Activated CD4-positive, alpha-beta T cell treated with anti-CD3 and anti-CD28 coated beads, Interleukin-10, Interleukin-2, amounts not matched to agents 100 ng/mL and 50 ng/mL, durations not matched to agents 16 hours and 8 hours (primary cell): ENCODE results near the gene ATP1A1.

Experiments
- DNase-seq: peaks from one replicate; pipeline ENCODE4 v3.0.0-alpha.2; 2020

Gene ATP1A1

DNA sequence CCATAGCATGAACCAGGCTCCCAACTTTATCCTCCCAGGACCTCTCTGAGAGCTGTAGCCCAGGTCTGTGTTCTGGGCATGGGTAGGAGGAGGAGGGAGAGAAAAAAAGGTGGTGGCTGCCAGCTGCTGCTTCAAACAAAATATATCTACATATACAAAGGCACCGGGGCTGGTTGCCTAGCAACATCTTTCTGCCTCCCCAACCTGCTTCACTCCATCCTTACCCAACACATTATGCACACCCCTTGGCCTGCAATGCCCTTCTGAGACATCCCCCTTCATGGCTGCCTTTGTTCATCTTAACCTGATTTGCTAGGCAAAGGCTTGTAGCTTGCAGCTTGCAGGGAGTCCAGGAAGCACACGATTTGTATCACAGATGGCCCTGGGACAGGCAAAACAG, 27.2 kb upstream of the ATP1A1 start:
- DNase-seq = no peak

DNA sequence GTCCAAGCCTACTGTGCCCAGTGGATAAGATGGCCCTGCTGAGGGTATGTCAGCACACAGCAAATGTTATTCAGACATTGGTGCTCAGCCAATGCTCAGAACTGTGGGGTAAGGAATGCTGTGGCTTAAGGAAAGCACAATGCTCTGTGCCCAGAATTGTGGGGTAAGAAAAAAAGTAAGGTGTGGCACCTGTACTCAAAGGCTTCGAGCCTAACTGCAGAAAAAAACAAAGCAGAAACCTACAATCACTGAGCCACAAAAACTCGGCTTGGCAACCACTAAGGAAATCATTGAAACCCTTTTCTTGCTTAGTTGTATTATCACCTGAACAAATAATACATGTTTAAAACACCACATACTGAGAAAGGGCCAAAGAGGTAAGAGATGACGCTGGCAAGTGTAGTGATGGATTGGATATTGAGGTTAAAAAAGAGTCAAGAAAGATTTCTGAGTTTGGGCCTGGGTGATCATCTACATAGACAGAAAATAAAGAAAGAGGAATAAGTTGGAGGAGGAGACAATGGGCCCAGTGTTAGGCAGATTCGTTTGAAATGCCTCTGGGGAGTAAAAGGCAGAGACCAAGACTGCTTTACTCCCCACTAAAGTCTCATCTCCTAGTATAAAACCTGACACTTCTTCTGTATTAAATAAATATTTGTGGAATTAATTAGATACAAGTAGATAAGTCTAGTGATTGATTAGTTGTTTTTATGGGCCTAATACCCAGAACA, 25.9 kb upstream of the ATP1A1 start:
- DNase-seq = no peak

DNA sequence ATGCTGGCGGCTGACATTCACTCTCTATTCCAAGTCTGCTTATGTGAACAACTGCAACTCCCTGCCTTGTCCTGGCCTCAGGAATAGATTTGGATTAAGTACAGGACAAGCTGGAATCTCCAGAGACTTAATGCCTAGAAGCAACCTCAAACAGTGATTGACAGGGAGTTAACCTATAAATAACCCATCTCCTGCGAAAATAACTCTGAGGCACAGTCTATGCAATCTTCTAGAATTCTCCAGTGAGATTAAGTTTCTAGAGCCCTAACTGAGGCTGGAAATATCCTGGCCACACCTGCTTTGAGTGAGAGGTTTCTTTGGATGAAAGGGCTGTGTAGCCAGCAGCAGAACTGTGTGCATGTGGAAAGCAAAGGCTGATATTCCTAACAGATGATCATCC, 25.3 kb upstream of the ATP1A1 start:
- DNase-seq = no peak

DNA sequence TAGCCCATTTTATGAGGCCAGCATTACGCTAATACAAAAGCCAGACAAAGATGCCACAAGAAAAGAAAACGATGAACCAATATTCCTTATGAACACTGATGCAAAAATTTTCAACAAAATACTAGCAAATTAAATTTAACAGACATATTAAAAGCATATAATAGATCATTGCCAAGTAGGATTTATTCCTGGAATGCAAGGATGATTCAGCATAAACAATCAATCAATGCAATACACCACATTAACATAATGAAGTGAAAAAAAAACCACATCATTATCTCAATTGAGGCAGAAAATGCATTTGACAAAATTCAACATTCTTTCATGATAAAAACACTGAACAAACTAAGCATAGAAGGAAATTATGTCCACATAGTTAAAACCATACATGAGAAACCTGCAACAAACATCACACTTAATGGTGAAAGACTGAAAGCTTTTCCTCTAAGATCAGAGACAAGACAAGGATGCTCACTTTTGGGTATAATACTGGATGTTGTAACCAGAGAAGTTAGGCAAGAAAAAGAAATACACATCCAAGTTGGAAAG, 22.9 kb upstream of the ATP1A1 start:
- no peak for DNase-seq

DNA sequence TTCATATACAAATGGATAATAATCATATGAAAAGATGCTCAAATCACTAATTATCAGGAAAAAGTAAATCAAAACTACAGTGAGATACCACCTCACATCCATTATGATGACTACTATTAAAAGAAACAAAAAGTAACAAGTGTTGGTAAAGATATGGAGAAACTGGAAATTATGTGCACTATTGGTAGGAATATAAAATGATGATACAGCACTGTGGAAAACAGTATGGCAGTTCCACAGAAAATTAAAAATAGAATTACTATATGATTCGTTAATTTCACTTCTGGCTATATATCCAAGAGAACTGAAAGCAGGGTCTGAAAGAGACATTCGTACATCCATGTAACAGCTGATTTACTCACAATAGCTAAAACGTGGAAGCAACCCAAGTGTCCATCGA, 21.1 kb upstream of the ATP1A1 start:
- no peak for DNase-seq

DNA sequence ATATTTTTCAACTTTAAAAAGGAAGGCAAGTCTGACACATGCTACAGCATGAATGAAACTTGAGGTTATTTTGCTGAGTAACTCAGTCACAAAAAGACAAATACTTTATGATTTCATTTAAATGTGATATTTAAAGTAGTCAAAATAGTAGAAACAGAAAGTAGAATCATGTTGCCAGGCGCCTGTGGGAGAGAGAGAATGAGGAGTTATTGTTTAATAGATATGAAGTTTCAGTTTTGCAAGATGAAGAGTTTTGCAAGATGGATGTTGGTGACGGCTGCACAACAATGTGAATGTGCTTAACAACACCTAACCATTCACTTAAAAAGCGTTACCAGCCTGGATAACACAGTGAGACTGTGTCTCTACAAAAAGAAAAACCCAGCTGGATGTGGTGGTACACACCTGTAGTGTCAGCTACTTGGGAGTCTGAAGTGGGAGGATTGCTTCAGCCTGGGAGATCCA, 20.7 kb upstream of the ATP1A1 start:
- DNase-seq = no peak

DNA sequence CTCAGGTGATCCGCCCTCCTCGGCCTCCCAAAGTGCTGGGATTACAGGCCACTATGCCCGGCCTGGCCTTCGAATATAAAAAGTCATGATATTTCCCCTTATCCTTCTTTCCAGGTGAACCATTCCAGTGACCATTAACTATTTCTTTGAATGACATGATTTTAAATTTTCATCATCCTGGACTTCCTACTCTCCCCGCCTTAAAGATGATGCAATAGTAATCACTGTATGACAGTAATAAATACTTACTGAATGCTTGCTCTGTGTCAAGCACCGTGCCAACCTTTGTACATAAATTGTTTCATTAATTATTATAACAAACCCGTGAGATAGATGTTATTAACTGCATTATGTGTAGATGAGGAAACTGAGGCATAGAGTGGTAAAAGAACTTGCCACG, 19.9 kb upstream of the ATP1A1 start:
- DNase-seq = no peak

DNA sequence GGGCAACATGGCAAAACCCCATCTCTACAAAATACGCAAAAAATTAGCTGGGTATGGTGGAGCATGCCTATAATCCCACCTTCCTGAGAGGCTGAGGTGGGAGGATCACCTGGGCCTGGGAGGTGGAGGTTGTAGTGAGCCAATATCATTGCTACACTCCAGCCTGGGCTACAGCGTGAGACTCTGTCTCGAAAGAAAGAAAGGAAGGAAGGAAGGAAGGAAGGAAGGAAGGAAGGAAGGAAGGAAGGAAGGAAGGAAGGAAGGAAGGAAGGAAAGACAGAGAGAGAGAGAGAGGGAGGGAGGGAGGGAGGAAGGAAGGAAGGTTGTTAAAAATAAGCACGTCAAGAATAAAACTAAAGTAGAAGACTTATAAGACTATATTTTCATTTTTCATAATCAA, 17.0 kb upstream of the ATP1A1 start:
- no peak for DNase-seq

DNA sequence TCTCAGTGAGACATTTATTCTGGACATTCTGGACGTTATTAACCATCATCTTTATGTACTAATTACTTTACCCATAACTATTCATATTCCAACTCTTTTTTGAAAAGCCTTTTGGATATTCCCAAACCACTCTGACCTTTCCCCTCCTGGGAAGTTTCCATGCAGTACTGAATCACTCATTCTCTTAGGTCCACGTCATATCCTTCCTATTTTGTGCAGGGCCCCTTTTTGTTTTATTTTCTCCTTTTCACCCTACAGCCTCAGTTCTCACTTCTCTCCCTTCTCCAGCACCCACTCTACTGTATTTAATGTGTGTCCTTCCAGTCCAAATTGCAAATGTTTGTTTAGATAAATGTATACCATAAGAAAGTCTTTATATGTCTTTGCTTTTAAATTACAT, 16.4 kb upstream of the ATP1A1 start:
- DNase-seq = no peak

DNA sequence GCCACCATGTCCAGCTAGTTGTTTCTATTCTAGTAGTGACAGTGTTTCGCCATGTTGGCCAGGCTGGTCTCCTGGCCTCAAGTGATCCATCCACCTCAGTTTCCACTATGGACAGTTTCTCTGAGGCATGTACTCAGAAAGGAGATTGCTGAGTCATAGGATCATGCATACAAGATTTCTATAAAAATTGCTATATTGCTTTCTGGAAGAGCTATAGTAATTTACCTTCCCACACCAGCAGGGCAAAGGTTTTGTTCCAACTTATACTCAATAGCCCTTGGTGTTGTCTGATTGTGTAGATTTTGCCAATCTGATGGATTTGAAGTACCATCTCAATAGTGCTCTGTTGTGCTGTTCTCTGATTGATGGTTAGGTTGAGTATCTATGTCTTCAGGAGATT, 15.6 kb upstream of the ATP1A1 start:
- no peak for DNase-seq

DNA sequence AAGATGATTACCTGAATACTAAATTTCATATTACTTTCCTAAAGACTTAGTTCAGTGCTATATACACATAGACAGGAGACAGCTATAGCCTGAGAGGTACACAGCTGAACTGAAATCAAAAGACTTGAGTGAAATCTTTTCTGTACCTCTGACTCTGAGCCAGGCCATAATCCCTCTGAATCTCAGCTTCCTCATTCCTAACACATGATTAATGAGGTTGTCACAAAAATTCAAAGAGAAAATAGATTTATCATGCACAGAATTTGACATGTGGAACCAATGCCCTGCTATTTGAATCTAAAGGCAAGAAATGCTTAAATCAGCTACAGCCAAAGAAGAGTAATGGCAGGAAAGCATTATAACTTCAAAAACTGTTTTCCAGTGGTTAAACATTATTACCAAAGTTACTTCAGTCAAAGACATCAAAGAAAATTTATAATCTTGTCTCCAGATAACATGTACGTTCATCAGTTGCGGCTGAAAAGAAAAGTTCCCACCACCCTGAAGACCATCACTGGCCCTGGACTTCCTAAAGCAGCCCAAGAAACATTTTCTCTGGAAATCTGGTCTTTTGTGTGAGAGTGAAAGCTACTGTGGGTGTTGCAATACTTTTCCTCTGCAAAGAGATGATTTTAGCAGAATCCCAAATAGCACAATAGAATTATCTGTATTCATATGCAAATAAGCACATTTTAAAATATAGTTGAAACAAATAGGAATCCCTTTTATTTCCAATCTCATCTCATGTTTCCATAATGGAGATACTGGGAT, 13.8 kb upstream of the ATP1A1 start:
- DNase-seq = no peak

DNA sequence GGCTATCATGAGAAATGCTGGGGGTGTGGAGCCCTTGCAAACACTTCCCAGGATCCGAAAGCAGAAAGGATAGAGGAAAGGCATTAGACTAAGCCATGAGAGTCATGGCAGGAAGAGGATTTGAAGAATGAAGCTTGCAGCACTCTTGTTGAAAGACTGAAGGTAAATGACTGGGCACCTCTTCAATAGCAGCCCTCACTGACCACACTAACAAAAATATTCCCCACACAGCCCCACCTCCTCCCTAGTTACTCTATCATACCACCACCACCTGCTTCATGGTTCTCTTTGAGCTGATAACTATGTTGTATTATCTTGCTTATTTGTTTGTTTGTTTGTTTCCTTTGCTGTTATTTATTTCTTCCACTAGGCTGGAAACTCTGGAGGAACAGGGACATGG, 13.2 kb upstream of the ATP1A1 start:
- no peak for DNase-seq

DNA sequence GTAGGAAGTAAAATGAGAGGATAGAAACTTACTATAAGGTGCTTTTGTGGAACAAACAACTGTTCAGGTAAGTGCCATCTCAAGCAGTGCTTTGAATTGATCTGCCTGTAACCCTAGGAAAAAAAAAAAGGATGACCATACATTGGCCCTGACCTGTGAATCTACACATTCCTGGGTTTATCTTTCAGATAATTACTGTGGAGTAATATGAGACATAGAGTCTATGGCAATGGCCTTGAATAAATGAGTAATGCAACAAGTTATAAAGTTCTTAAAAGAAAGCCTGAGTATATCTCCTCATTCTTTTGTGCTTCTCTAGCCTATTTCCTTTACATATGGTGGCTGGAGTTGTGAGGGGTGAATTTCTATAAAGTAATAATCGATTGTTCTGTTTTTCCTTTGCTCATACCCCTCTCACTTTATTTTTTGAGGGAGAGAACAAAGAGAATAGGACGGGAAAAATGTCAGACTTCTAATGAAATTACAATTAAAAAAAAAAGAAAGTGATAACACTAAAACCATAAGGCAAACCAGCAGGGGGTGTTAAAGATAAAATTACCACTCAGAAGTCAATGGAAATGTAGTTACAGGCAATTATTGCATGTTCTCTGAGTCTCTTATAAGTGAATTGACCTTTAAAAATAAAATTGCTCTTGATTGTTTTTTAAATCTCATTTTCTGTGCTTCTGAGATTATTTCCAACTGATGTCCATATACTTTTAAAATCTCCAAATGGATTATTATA, 12.4 kb upstream of the ATP1A1 start:
- DNase-seq = peak; percentile 36

DNA sequence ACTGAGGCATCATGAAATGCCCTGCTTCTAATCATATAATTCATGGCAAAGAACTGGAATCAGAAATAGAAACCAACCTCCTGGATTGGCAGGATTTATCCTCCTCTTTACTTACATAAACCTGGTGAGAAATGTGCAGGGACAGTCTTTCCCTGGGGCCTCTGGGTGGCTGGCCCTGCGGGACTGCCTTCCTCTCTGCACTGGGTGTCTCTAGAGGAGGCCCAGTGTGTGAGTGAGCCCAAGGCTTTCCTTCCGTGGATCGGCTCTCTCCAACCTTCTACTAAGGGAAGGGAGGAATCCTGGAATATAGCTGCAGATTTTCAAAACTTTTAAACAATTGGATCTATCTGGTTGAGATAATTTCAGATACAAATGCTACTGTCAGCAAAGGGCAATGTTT, 11.4 kb upstream of the ATP1A1 start:
- DNase-seq = no peak

DNA sequence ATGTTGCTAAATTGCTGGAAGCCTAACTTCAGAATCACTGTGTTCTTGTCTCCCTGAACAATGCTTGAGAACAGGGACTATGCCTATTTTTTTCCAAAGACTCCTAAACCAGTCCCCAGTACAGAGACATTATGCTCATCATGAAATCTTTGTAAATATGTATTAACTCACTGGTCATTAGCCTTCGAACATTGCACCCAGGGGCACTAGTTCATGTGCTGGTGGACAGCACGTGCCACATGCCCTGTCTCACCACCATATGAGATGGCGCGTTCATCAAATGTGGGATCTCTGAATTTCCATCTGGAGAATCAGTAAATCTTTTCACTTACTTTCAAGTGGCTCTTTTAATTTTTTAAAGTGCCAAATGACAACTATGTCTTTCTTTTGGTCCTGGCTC, 11.0 kb upstream of the ATP1A1 start:
- DNase-seq = no peak

DNA sequence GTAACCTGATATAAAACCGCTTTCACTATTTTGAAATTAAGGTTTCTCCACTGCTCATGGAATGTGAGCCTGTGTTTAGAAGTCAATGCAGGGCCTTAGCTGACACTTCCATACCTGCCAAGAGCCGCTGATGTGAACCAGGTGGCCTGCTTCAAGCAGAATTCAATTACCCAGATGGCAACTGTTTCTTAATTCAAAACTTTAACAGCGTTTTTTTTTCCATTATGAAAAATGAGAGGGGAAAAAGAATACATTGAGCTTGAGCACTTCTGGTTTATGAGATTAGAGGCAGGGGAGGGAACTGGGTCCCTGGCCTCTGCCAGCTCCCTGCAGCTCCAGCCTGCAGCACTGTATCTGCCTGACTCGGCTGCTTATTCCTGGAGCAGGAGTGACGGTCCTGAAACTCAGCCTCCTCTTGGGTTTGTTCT, 7.7 kb upstream of the ATP1A1 start:
- no peak for DNase-seq

DNA sequence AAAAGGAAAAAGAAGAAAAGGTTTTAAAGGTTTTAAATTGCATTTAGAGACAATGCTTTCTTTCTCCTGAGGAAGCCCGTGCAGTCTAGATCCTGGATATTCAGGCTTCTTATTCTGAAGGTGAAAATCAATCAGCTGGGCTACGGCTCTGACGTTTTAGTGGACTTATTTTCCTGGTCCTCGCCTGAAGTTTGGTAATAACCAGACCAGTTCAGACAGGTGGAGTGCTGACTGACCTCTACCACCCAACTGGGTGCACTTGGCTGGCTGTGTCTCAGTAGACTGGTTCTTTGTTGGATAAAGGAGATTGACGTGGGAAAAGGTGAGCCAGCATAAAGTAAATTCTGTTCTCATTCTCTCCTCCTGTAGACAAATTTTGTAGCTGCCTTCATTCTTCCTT, 7.2 kb upstream of the ATP1A1 start:
- DNase-seq = no peak

DNA sequence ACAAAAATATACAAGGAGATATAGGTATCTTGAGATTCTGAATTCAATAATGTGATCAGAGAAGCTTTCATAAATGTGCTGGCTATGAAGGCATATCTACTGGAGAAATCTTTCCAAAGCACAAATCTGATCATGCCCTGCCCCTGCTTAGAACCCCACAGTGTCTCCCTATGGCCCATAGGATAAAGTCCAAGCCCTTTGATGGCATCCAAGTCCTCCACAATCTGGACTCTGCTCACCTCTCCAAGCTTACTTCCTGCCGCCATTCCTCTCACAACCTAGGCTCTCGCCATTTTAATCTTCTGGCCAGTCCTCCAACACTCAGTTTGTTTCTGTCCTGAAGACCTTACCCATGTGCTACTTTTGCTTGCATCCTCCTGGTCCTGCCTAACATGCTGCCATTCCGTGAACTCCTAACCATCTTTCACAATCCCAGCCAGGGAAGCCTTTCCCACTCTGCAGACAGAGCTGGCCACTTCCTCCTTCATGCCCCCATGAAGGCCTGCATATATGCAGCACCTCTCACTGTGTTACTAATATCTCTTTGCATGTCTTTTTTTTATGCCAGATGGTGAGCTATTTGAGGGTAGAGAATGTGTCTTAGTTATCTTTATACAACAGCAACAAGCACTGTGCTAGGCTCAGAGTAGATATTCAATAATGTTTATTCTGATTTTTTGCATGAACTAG, 5.6 kb upstream of the ATP1A1 start:
- DNase-seq = no peak

DNA sequence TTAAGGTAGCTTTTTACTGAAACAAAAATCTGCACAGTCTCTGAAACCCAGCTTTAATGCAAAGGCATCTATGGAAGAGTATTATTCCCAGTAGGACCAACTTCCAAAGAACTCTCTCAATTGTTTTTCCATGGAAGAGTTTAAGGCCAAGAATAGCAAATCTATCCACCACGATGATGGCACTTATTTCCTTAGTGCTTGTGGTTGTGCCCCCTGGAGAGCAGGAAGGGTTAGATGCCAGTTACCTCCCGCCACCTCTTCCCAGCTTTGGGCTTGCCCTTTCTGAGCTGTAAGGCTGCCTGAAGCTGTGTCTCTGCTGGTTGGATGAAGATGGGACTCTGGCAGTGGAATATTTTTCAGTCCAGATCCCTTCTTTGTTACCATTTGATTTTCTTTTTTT, 4.8 kb upstream of the ATP1A1 start:
- no peak for DNase-seq

DNA sequence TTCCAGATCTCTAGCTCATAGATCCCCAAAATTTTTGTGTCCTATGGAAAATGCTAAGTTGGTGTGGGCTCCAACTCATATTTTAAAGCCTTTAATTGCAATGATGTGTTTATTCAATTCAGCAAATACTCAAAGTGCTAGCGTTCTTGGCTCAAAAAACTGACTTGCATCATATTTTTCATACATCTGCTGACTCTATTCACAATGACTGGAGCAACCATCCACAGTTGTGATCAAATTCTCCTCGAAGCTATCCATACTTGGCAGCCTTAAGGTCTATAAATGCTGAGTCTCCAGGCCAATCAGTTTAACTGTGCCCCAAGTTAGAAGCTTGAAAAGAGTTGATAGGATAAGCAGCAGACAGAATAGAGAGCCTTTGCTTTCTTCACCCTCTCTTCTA, 2.9 kb upstream of the ATP1A1 start:
- DNase-seq = no peak

DNA sequence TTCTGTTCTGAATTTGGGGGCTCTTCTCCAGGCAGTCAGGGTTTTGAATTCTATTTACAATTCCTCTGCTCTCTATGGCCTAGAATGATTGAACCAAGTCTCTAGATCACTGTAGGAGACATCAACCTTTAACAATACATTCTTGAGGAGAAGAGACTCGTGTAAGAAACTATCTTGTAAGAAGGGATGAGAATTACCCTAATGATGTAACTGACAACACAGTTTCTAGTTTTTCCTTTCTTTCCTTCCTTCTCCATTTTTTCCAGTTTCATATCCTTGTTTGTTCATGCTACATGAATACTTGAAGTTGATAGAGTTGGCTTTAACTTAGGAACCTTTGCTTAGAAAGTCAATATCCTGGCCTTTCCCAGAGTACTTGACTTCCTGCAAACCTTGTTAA, 1.3 kb upstream of the ATP1A1 start:
- DNase-seq = no peak

DNA sequence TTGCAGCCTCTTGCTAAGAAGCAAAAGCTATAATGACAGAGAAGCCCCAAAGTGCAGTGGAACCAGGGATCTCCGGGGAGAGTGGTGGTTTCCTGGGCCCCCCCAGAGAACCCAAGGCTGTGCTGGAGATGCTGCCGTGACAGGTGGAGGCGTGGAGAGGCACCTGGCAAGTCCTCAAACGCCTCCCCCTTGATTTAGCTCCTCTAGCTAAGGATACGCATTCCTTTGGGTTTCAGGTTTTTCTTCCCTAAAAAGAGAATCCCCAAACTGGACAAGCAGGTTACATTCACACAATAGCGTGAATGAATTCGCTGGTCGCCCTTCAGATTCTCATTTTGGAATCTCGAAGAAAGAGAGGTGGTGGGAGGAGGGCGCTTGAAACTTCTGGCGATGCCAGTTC, 853 bp upstream of the ATP1A1 start:
- no peak for DNase-seq
